IPS-NIHi7 (cell line): Measurements from ENCODE around the gene UBE2L6.

Source experiments
- DNase-seq: peaks from one replicate; pipeline ENCODE4 v3.0.0; 2012; ENCODE audit warnings: mixed read lengths; ENCODE audit errors: extremely low spot score

The UBE2L6 gene

GRCh38 chr11:57530215-57530595 is 37.3 kb downstream of the UBE2L6 start:
- no peak for DNase-seq

GRCh38 chr11:57529012-57529411 is 38.5 kb downstream of the UBE2L6 start:
- DNase-seq: no peak

GRCh38 chr11:57527056-57527631 is 40.3 kb downstream of the UBE2L6 start:
- DNase-seq: peak; percentile 62

GRCh38 chr11:57523419-57523818 is 44.1 kb downstream of the UBE2L6 start:
- no peak for DNase-seq

GRCh38 chr11:57521116-57521515 is 46.4 kb downstream of the UBE2L6 start:
- no peak for DNase-seq

- DNase-seq: no peak
Measured at GRCh38 chr11:57516061-57516443, 51.4 kb downstream of the UBE2L6 start.

- DNase-seq: peak; percentile 42
Measured at GRCh38 chr11:57515332-57516060, 52.0 kb downstream of the UBE2L6 start, which contains the start of gene SLC43A1. TSS of gene SLC43A1 (minus strand) at chr11:57515702. CDS start at chr11:57514111, 1,591 bp downstream.

- peak; percentile 67 for DNase-seq
Measured at GRCh38 chr11:57514538-57515331, 52.7 kb downstream of the UBE2L6 start.

GRCh38 chr11:57513911-57514537 is 53.4 kb downstream of the UBE2L6 start:
- peak; percentile 59 for DNase-seq

GRCh38 chr11:57513452-57513795 is 54.0 kb downstream of the UBE2L6 start:
- no peak for DNase-seq

GRCh38 chr11:57512646-57513451 is 54.6 kb downstream of the UBE2L6 start:
- no peak for DNase-seq

GRCh38 chr11:57511741-57512430 is 55.6 kb downstream of the UBE2L6 start:
- DNase-seq: no peak

GRCh38 chr11:57508341-57509170 is 58.9 kb downstream of the UBE2L6 start:
- DNase-seq: no peak

GRCh38 chr11:57506522-57506921 is 61.0 kb downstream of the UBE2L6 start:
- DNase-seq: no peak

GRCh38 chr11:57504511-57504910 is 63.0 kb downstream of the UBE2L6 start:
- no peak for DNase-seq

GRCh38 chr11:57502870-57503269 is 64.6 kb downstream of the UBE2L6 start:
- no peak for DNase-seq

GRCh38 chr11:57502376-57502775 is 65.1 kb downstream of the UBE2L6 start:
- no peak for DNase-seq

GRCh38 chr11:57501953-57502352 is 65.5 kb downstream of the UBE2L6 start:
- DNase-seq: no peak
